Activated CD8-positive, alpha-beta memory T cell treated with anti-CD3 and anti-CD28 coated beads, Interleukin-2, amount 50 U/mL, for 48 hours (primary cell): ENCODE data around the gene TARP.

Source experiments
- DNase-seq: peaks from one replicate; pipeline ENCODE4 v3.0.0-alpha.2; 2020

TARP gene

DNA sequence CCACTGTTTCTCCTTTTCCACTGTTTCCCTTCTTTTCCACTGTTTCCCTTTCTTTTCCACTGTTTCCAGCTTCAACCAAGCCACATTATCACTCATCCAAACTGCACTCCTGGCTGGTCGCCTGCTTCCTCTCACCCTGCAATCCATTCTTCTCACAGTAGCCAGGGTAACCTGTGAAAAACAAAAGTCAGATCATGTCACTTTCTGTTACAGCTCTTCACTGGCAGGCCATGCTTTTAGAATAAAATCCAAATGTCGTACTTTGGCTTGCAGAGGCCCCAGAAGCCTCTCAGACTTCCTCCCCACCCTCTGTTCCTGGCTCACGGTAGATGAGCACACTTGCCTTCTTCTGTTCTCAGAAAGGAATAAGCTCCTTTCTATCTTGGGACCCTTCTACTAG is 61.5 kb downstream of the TARP start:
- no peak for DNase-seq

DNA sequence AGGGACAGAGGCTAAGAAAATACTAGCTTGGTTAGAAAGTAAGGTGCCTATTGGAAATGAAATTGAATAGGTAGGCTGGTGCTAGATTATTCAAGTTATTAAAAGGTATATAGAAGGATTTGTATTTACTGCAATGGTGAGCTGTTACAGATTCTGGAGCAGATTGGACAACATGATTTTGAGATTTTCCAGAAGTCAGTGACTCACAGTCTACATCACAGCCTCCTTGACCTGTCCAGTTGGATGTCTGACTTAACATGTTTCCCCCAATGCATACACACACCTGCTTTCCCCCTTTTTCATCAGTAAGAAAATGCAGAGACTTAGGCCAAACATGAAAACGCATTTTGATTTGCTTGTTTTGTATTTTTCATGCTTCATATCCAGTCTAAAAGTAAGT is 62.0 kb downstream of the TARP start:
- no peak for DNase-seq
